Right ventricle myocardium inferior (tissue), 1 donor: ENCODE measurements around the gene HAGH. TPM values are rescaled to one million over a fixed set of nuclear protein-coding genes. Genes with fewer than 3 reads are reported as not detected.
"Not testable (repeated sequence)": the region's sequence is repeated elsewhere in the genome, so short reads cannot be mapped to it uniquely, and the experiment has no call there.

Source experiments
- ATAC-seq: fragments of 200-7000 bp; cut with Tn5 transposase; one replicate; pipeline ENCODE4 v1.9.1; 2020; ENCODE audit warnings: mild to moderate bottlenecking, moderate library complexity
- DNase-seq: peaks from one replicate; pipeline ENCODE4 v3.0.0; 2021; ENCODE audit errors: missing footprints
- intact Hi-C: fragments of 100-400 bp; cut with DNase I; formaldehyde crosslinking; loops from one replicate; pipeline ENCODE4 v1.11.0; 2022
- long read RNA-seq: library from polyadenylated mRNA; unstranded; transcript quantifications from one replicate; pipeline ENCODE4 v2.0.0, GENCODE V29; 2021
- total RNA-seq: library from RNA; stranded (reverse); fragmentation: NEBNext Ultra II Directional; extraction: Animal tissue kit (Norgen Biotek cat#: 25700); gene quantifications from one replicate; pipeline ENCODE4 v1.2.1, GENCODE V29; 2021
- donor health status: DM: no; HTN: yes; CAD: no; lungs with severe emphysema.

HAGH gene
- total RNA-seq = 171 TPM
- long read RNA-seq, transcript HAGH-202 (9 exons, 2,984 nt) = major isoform, 46 of 118 reads
- long read RNA-seq, transcript HAGH-201 (10 exons, 1,257 nt) = minor isoform, 28 of 118 reads
- long read RNA-seq, partial matches to known transcripts = 36 of 118 reads
- long read RNA-seq, other reads (novel, unspliced or antisense) = 5 of 118 reads

DNA sequence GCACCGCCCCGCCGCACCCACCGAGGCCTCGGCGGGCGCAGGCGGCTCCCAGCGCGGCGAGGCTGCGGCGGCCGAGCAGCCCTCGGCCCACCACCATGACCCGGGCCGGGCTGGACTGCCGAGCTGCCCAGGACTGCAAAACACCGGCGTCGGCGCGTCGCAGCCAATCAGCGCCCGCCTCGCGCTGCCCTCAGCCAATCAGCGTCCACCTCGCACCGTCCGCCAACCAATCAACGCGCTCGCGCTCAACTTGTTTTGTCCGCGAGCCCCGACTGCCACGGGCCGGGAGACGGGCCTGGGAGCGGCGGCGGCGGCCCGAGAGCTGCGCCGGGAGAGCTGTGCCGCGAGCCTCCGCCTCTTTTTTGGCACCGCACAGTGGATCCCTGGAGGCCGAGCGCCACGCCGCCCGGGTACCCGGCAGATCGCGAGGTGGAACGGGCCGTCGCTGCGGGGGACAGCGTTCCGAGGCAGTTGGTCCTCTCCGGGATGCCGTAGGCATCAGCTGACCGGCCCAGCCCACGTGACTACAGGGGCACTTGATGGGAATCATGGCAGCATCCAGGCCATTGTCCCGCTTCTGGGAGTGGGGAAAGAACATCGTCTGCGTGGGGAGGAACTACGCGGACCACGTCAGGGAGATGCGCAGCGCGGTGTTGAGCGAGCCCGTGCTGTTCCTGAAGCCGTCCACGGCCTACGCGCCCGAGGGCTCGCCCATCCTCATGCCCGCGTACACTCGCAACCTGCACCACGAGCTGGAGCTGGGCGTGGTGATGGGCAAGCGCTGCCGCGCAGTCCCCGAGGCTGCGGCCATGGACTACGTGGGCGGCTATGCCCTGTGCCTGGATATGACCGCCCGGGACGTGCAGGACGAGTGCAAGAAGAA is at the start of gene HAGH, which contains the start of gene FAHD1:
Gene HAGH (minus strand): TSS at position 135 of the 883 bp plus-strand sequence. CDS start 38 bp downstream, at position 97.
Gene FAHD1 (plus strand): TSS at position 516 of the 883 bp plus-strand sequence. CDS start 33 bp downstream, at position 549.
- intact Hi-C loops = loop anchor here (5.0 kb wide), 1 partner anchor 215 kb away; the partner anchor contains the start of genes CRAMP1 and IFT140
- DNase-seq (peak; percentile 96), ATAC-seq (peak; percentile 96)

DNA sequence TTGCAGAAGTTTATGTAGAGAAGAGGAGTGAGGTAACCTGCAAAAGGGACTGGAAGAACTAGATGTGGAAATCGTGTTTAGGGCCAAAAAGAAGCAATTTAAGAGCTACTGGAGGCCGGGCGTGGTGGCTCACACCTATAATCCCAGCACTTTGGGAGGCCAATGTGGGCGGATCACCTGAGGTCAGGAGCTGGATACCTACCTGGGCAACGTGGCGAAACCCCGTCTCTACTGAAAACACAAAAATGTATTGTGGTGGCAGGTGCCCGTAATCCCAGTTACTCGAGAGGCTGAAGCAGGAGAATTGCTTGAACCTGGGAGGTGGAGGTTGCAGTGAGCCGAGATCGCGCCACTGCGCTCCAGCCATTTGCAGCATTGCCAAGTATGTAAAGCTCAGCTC is 49.4 kb upstream of the HAGH start:
- intact Hi-C loops, DNase-seq, ATAC-seq: not testable (repeated sequence)

DNA sequence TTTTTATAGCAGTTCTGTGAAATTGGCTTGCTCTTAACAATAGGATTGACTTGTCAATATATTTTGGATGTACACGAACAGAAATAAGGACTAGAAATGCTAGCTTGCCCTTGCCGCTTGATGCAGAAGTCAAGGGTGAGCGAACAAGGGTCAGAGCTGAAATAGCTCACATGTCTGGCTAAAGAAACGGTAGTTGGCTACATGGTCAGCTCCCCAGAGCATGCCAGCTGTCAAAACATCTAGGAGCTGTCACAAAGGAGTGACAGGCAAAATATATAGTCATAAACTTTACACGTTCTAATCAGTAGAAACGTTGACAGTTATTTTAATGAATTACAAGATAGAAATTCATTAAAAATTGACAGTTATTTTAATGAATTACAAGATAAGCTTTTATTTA is 48.2 kb upstream of the HAGH start:
- no peak for ATAC-seq

DNA sequence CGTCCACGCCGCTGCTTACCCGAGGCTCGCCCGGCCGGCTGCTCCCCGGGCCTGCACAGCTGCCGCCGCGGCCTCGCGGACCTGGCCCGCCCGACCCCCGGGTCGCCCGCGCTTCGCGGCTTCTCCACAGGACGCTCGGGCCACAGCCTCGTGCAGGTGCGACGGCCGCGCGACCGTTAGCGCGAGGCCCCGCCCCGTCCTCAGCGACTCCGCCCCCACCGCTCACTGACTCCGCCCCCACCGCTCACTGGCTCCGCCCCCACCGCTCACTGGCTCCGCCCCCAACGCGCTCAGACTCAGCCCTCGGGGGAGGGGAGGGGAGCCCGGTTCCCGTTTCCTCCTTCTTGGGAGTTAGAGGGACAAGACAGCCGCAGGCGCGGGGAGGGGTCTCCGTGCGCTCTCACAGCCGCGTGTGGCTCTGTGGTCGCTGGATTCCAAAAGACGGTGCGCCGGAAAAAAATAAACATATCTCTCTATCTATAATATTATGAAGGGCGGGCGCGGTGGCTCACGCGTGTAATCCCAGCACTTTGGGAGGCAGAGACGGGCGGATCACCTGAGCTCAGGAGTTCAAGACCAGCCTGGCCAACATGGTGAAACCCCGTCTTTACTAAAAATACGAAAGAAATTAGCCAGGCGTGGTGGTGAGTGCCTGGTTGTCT is 45.5 kb upstream of the HAGH start, which contains the start of gene MEIOB:
Gene MEIOB (minus strand): TSS at position 191 of the 662 bp plus-strand sequence. CDS start 3,989 bp downstream, outside the sequence.
- no peak for DNase-seq
- intact Hi-C loops = no loop called here
- no peak for ATAC-seq

More for the DNA sequence above, 48.2 kb upstream of the HAGH start:
- intact Hi-C loops = no loop called here
- no peak for DNase-seq

DNA sequence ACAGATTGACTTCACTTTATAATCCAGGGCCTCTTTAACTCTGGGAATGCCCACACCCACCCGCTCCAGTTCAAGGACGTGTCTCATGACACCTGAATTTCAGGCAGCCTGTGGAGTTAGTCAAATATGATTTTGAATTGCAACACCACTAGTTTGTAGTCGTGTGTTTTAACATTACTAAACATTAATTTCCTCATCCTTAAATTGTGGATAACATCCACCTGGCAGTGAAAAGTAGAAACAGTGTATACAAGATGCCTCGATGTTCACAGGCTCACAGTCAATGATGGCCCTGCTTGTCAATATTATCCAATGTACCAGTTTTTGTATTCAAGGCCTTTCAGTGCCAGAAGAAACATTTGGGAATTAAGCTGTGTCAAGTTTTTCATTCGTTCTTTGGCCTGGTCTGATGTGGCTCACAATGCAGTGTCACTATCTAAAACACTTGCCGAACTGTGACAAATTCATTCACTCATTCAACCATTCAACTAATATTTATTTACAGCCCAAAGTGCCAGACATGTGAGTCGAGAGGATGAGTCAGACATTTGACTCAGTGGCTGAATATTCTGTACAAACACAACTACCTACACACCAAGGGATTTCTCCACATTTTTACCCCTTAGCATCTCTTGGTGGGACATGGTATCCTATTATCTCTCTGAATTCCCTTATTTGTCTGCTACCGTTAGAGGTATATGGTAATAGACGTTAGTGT is 43.9 kb upstream of the HAGH start:
- intact Hi-C loops = no loop called here
- no peak for DNase-seq
- ATAC-seq = no peak

DNA sequence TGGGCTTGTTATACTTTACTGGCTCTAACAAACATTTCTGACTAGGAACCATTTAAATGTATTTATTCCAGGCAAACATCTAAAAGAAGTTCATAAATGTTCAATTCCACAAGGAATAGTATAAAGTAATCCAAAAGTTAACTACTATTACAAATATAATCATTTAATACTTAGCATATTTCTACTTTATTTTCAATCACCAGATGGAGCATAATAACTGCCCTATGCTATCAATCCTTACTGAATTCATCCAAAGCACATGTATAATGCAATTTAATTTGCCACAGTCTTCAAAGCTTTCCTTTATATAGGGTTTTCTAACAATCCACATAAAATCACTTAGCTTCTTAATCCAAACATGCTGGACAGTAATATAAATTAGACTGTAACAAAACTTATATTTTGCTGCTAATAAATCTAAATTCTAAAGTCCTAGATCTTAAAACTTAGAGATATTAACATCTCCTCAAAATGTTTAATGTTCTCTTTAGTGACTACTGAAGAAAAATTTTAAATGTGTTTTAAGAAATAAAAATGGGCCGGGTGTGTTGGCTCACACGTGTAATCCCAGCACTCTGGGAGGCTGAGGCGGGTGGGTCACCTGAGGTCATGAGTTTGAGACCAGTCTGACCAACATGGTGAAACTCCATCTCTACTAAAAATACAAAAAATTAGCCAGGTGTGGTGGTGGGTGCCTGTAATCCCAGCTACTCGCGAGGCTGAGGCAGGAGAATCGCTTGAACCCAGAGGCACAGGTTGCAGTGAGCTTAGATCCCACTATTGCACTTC is 39.5 kb upstream of the HAGH start:
- DNase-seq (no peak), ATAC-seq (no peak)
- intact Hi-C loops = no loop called here

DNA sequence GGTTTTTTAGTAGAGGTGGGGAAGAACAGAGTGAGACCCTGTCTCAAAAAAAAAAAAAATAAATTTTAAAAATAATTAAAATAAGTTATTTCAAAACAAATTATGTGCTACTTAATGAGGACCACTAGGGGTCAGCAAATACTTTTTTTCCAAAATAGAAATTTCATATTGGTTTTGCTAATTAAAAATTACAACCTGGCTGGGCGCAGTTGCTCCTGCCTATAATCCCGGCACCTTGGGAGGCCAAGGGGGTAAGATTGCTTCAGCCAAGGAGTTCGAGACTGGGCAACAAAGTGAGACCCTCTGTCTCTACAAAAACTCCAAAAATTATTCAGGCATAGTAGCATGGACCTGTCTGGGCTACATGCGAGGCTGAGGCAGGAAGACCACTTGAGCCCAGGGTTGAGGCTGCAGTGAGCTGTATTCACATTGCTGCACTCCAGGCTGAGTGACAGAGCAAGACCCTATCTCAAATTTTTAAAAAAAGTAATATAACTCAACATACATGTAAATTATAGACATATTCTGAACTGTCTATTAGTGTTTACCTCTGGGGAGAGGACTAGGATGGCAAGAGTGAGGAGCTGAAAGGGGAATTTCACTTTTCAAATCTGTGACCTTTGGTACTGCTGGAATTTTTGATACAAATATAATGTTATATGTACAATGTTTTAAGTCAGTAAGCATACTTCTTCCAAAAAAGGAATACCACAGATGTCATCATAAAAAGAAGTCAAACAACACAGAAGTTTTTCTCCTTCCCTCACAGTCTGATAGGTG is 37.2 kb upstream of the HAGH start:
- ATAC-seq = no peak

DNA sequence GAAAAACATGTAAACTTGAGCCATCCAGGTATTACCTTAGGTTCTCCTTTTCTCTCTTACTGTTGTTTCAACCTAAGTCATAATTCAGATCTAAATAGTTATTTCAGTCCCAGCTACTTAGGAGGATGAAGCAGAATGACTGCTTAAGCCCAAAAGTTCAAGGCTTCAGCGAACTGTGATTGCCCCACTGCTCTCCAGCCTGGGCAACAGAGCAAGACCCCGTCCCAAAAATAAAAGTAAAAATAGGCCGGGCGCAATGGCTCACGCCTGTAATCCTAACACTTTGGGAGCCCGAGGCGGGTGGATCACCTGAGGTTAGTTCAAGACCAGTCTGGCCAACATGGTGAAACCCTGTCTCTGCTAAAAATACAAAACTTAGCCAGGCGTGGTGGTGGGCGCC is 35.8 kb upstream of the HAGH start:
- no peak for ATAC-seq
- intact Hi-C loops = loop anchor here (5.0 kb wide), 1 partner anchor 280 kb away; no protein-coding TSS in a partner anchor
- DNase-seq = no peak

More for the DNA sequence above, 37.2 kb upstream of the HAGH start:
- intact Hi-C loops = loop anchor here (1.0 to 5.0 kb wide), 2 partner anchors 65 to 278 kb away; no protein-coding TSS in a partner anchor
- no peak for DNase-seq

DNA sequence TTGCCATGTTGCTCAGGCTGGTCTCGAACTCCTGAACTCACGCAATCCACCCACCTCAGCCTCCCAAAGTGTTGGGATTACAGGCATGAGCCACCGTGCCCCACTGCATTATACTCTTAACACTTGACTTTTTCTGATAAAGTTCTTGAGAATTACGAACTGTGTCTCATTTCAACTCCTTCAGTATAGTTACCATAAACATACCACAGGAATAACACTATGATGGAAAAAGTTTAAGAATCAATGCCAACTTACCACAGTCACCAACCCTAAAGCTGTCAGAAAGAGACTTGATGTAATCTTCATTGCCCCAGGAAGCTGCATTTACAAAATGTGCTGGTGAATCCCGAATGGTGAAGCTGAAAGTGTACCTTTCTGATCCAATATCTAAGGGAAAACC is 35.1 kb upstream of the HAGH start:
- no peak for DNase-seq
- ATAC-seq = no peak
- intact Hi-C loops = loop anchor here (5.0 kb wide), 1 partner anchor 281 kb away; no protein-coding TSS in a partner anchor

DNA sequence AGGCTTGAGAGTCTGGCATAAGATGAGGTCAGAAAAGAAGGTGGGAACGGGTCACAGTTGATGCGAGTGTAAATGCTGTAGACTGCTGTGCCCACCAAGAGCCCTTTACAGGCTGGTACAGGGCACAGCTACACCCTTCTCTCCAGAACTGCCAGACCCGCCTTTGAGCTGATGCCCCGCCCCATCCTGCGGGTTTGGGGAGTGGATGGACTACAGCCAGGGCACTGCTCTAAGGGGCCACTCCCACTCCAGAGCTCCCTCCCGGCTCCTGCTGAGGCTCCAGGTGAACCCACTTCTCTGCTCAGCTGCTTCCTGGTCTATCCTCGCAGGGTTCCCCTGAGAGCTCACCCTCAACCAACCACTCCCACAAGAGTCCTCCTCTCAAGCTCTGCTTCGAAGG is 33.0 kb upstream of the HAGH start:
- ATAC-seq (no peak), DNase-seq (no peak)
- intact Hi-C loops = loop anchor here (5.0 kb wide), 1 partner anchor 283 kb away; no protein-coding TSS in a partner anchor

DNA sequence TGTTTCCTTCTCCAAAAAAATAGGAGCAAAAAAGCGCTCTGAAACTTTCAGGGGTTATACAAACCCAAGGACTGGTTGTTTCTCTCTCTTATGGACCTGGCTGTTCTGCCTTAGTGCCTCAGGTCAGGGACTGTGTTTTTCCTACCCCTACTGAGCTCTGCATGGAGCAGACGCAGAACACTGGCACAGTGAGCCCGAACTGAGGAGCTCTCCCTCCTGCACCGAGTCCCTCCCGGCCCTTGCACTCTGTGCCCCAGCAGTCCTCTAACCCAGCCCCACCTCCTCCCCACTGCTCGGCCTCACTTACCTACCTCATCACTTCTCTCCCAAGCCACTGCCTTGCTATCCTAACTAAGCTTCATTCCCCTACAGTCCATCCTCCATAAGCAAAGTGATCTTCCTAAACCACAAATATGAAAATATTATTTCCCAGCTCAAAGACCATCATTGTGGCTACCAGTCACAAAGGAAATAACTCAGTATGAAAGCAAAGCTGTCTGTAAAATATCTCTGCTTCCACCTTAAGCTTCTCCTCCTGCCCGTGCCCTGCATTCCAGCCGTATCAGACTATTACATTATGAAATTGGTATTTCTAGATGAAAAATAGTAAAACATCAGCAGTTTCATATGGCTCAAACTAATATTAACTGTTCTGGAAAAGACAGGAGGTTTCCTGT is 31.7 kb upstream of the HAGH start:
- ATAC-seq (no peak), DNase-seq (no peak)
- intact Hi-C loops = no loop called here

DNA sequence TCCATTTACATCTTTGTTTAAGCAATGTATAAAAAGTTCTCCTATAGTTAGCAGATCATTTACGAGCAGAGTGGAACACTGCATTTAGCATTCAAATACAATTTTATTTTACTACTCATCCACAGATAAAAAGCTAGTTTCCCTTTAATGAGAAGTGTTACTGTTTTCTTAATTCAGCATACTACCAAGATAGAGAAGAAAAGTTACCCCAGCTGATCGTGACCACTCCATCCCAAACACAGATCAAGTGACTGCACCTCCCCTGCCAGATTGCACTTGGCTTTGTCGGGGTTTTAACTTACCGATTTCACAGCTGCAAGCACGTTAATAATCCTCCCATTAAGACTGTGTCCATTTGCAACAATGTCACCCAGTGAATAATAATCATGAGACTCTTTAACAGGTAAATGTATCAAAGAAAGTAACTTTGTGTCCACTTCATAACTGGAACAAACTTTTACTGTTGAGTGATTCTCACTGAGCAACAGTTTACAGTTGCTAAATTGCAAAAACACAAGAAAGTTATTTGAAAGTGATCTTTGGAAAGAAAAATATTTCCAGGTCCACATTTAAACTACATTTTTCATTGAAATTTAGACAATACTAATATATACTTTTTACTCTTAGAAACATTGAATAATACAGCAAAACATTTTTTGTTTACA is 30.9 kb upstream of the HAGH start:
- ATAC-seq (no peak), DNase-seq (no peak)
- intact Hi-C loops = no loop called here

DNA sequence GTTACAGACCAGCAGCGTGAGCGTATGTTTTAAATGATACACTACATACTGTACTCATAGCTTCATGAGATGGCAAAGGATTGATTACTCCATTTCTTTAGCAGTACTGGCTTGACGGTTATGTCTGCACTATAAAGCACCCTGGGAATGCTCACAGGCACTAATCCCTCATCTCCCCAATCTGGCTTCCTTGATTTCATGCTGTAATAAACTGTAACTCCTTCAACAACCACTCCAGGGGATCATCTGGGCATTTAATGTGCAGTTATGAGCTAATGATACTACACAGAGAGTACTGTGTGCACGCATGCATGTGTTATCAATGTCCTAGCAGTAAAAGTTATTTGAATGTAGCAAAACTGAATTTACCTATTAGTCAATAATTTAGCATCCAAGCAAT is 25.2 kb upstream of the HAGH start:
- intact Hi-C loops = no loop called here
- DNase-seq (no peak), ATAC-seq (no peak)

DNA sequence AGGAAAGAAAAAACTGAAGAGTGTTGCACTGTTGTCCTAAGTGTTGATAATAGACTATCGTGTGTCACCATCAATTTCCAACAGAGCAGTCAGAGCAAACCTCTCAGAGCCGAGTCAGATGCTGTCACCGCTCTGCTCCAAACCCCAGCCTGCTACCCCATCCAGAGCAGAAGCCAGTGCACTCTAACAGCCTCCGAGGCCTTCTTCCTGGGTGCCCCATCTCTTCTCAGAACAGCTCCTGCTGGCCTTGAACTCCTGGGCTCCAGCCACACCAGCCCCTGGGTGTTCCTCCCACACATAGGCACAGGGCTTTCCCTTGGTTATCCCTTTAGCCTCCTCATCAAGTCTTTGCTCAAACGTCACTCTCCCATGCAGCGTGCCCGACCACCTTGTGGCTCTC is 24.4 kb upstream of the HAGH start:
- DNase-seq = no peak
- intact Hi-C loops = no loop called here
- no peak for ATAC-seq

DNA sequence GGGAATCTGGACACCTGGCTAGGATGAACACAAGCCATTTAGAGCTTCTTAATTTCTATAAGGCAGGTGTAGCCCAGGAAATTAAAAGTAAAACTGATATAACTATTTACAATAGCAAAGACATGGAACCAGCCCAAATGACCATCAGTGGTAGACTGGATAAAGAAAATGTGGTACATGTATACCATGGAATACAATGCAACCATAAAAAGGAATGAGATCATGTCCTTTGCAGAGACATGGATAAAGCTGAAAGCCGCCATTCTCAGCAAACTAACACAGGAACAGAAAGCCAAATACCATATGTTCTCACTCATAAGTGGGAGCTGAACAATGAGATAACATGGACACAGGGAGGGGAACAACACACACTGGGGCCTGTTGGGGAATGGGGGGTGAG is 19.8 kb upstream of the HAGH start:
- intact Hi-C loops = no loop called here
- no peak for DNase-seq
- no peak for ATAC-seq

DNA sequence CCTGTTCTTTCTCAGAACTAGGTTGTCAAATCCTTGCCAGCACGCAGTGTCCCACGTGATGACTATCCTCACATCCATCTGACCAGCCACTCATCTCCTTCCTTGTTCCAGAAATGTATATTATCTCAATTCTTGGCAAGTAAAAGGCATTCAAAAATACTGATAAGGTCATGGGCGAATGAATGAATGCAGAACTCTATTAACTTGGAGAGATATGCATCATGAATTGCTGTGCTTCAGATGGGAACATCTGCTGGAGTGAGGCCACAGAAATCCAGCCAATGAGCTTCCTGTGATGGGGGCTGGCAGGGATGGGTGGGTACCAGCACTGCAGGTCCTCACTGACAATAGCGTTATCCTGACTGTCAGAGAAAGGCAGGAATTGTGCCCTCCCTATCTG is 19.4 kb upstream of the HAGH start:
- intact Hi-C loops = no loop called here

More for the DNA sequence above, 19.4 kb upstream of the HAGH start:
- DNase-seq (no peak), ATAC-seq (no peak)
